Right ventricle myocardium inferior (tissue), 1 donor: Measurements from ENCODE around the gene SFT2D2. TPM values are rescaled to one million over a fixed set of nuclear protein-coding genes. Genes with fewer than 3 reads are reported as not detected.
A peak's percentile ranks its signal among the peaks of the same experiment; 100 is the strongest.

ENCODE experiments used
- ATAC-seq: fragments of 200-7000 bp; cut with Tn5 transposase; one replicate; pipeline ENCODE4 v1.9.1; 2020; ENCODE audit warnings: mild to moderate bottlenecking, moderate library complexity
- DNase-seq: peaks from one replicate; pipeline ENCODE4 v3.0.0; 2021; ENCODE audit errors: missing footprints
- intact Hi-C: fragments of 100-400 bp; cut with DNase I; formaldehyde crosslinking; loops from one replicate; pipeline ENCODE4 v1.11.0; 2022
- total RNA-seq: library from RNA; stranded (reverse); fragmentation: NEBNext Ultra II Directional; extraction: Animal tissue kit (Norgen Biotek cat#: 25700); gene quantifications from one replicate; pipeline ENCODE4 v1.2.1, GENCODE V29; 2021
- donor health status: DM: no; HTN: yes; CAD: no; lungs with severe emphysema.

The SFT2D2 gene
- total RNA-seq, 1 donor from 2014 or later, result 16.9 TPM

- DNase-seq (no peak), ATAC-seq (no peak)
- intact Hi-C loops, result no loop called here
Observed at GRCh38 chr1:168218658-168219057, 7.1 kb upstream of the SFT2D2 start.

- intact Hi-C loops, result no loop called here
- no peak for ATAC-seq
- DNase-seq, result no peak
Observed at GRCh38 chr1:168220470-168220871, 5.3 kb upstream of the SFT2D2 start.

GRCh38 chr1:168221275-168221674 lies 4.5 kb upstream of the SFT2D2 start:
- ATAC-seq (no peak), DNase-seq (no peak)
- intact Hi-C loops, result no loop called here

GRCh38 chr1:168223261-168223660 lies 2.5 kb upstream of the SFT2D2 start:
- DNase-seq, result no peak
- intact Hi-C loops, result no loop called here
- ATAC-seq, result no peak

- ATAC-seq, result no peak
- DNase-seq, result no peak
- intact Hi-C loops, result no loop called here
Observed at GRCh38 chr1:168223681-168224540, 1.9 kb upstream of the SFT2D2 start.

GRCh38 chr1:168224991-168225390 lies 813 bp upstream of the SFT2D2 start:
- ATAC-seq, result no peak
- no peak for DNase-seq
- intact Hi-C loops, result loop anchor here (5.0 kb wide), 1 partner anchor 48 kb away; the partner anchor contains the start of gene TIPRL

GRCh38 chr1:168227620-168228019 lies 1.8 kb downstream of the SFT2D2 start:
- ATAC-seq (no peak), DNase-seq (no peak)
- intact Hi-C loops, result loop anchor here (5.0 kb wide), 1 partner anchor 50 kb away; the partner anchor contains the start of gene TIPRL

- no peak for DNase-seq
- intact Hi-C loops, result loop anchor here (5.0 kb wide), 1 partner anchor 53 kb away; the partner anchor contains the start of gene TIPRL
- no peak for ATAC-seq
Observed at GRCh38 chr1:168229893-168230292, 4.1 kb downstream of the SFT2D2 start.

- DNase-seq (no peak), ATAC-seq (no peak)
- intact Hi-C loops, result no loop called here
Observed at GRCh38 chr1:168230709-168231108, 4.9 kb downstream of the SFT2D2 start.

- intact Hi-C loops, result no loop called here
- peak; percentile 60 for ATAC-seq
- no peak for DNase-seq
Observed at GRCh38 chr1:168234846-168235547, 9.2 kb downstream of the SFT2D2 start.

GRCh38 chr1:168235548-168235885 lies 9.7 kb downstream of the SFT2D2 start:
- intact Hi-C loops, result no loop called here
- no peak for DNase-seq
- ATAC-seq, result no peak

- intact Hi-C loops, result no loop called here
- no peak for ATAC-seq
- DNase-seq, result no peak
Observed at GRCh38 chr1:168235937-168236336, 10.1 kb downstream of the SFT2D2 start.

GRCh38 chr1:168236836-168237611 lies 11.2 kb downstream of the SFT2D2 start:
- intact Hi-C loops, result no loop called here
- ATAC-seq (no peak), DNase-seq (no peak)

- ATAC-seq, result peak; percentile 70
- no peak for DNase-seq
- intact Hi-C loops, result no loop called here
Observed at GRCh38 chr1:168243198-168243597, 17.4 kb downstream of the SFT2D2 start.

- ATAC-seq, result peak; percentile 70
- intact Hi-C loops, result no loop called here
- no peak for DNase-seq
Observed at GRCh38 chr1:168243636-168244212, 17.9 kb downstream of the SFT2D2 start.

- ATAC-seq (no peak), DNase-seq (no peak)
- intact Hi-C loops, result no loop called here
Observed at GRCh38 chr1:168245042-168245441, 19.2 kb downstream of the SFT2D2 start.

- no peak for DNase-seq
- intact Hi-C loops, result no loop called here
- no peak for ATAC-seq
Observed at GRCh38 chr1:168246506-168246905, 20.7 kb downstream of the SFT2D2 start.

- no peak for DNase-seq
- no peak for ATAC-seq
- intact Hi-C loops, result no loop called here
Observed at GRCh38 chr1:168252204-168252733, 26.5 kb downstream of the SFT2D2 start.

GRCh38 chr1:168256164-168256563 lies 30.4 kb downstream of the SFT2D2 start:
- ATAC-seq (no peak), DNase-seq (no peak)
- intact Hi-C loops, result no loop called here
